ENCODE measurements around the gene RASGRF2.
"Not testable (repeated sequence)": the region's sequence is repeated elsewhere in the genome, so short reads cannot be mapped to it uniquely, and the experiment has no call there.

RASGRF2 gene

GRCh38 chr5:81250004-81250403 lies 289.8 kb downstream of the RASGRF2 start:
- H3K4me3 ChIP-seq (ENCODE audit: control insufficient read depth in 1 of 7, extremely low read depth in 1 of 7, insufficient read depth in 4 of 7, low read depth in 2 of 7, low read length in 6 of 7) = no peak overlapping the region
- H3K4me1 ChIP-seq (ENCODE audit: control extremely low read depth in 1 of 4, control insufficient read depth in 4 of 4, insufficient read depth in 4 of 4, low read length in 3 of 4) = no peaks in the 10 kb centered on the region
- H3K9me3 ChIP-seq (ENCODE audit: control extremely low read depth in 1 of 5, control insufficient read depth in 4 of 5, insufficient read depth in 2 of 5, low read depth in 1 of 5, low read length in 4 of 5) = peaks cover 0 to 5% (median 2%) of the 10 kb centered on the region in 5 experiments
- H3K27ac ChIP-seq (ENCODE audit: insufficient read depth in 1 of 2, low read depth in 1 of 2, low read length in 2 of 2, poor library complexity in 1 of 2, severe bottlenecking in 2 of 2) = no peak overlapping the region
- no CpG with 5 or more reads among the region's 1 CpG for WGBS (ENCODE audit: insufficient coverage)
- CTCF ChIA-PET = no interaction called here
- no peak for DNase-seq
- POLR2A ChIA-PET = no interaction called here
- H3K27me3 ChIP-seq (replicated peaks in 2 of 5; ENCODE audit: control insufficient read depth in 4 of 5, insufficient read depth in 5 of 5, low read length in 4 of 5) = no peaks in the 10 kb centered on the region
- H3K36me3 ChIP-seq (ENCODE audit: control insufficient read depth in 4 of 4, insufficient read depth in 4 of 4, low read length in 3 of 4) = peaks cover 0 to 10% (median 9%) of the 10 kb centered on the region in 4 experiments

- H3K4me3 ChIP-seq (ENCODE audit: control insufficient read depth in 1 of 7, extremely low read depth in 1 of 7, insufficient read depth in 4 of 7, low read depth in 2 of 7, low read length in 6 of 7) = no peak overlapping the region
- no peak for DNase-seq
- H3K27ac ChIP-seq (ENCODE audit: insufficient read depth in 1 of 2, low read depth in 1 of 2, low read length in 2 of 2, poor library complexity in 1 of 2, severe bottlenecking in 2 of 2) = no peak overlapping the region
- ChIA-PET CTCF (no interaction called here), POLR2A (no interaction called here)
- H3K27me3 ChIP-seq (replicated peaks in 2 of 5; ENCODE audit: control insufficient read depth in 4 of 5, insufficient read depth in 5 of 5, low read length in 4 of 5) = no peaks in the 10 kb centered on the region
- peaks cover 0 to 5% (median 2%) of the 10 kb centered on the region in 5 experiments for H3K9me3 ChIP-seq (ENCODE audit: control extremely low read depth in 1 of 5, control insufficient read depth in 4 of 5, insufficient read depth in 2 of 5, low read depth in 1 of 5, low read length in 4 of 5)
- no peaks in the 10 kb centered on the region for H3K4me1 ChIP-seq (ENCODE audit: control extremely low read depth in 1 of 4, control insufficient read depth in 4 of 4, insufficient read depth in 4 of 4, low read length in 3 of 4)
- H3K36me3 ChIP-seq (ENCODE audit: control insufficient read depth in 4 of 4, insufficient read depth in 4 of 4, low read length in 3 of 4) = peaks cover 0 to 12% (median 8%) of the 10 kb centered on the region in 4 experiments
- 96% methylated on average over 3 of the region's 5 CpGs for WGBS (ENCODE audit: insufficient coverage)
Measured at GRCh38 chr5:81251922-81252321, 291.8 kb downstream of the RASGRF2 start.

DNA sequence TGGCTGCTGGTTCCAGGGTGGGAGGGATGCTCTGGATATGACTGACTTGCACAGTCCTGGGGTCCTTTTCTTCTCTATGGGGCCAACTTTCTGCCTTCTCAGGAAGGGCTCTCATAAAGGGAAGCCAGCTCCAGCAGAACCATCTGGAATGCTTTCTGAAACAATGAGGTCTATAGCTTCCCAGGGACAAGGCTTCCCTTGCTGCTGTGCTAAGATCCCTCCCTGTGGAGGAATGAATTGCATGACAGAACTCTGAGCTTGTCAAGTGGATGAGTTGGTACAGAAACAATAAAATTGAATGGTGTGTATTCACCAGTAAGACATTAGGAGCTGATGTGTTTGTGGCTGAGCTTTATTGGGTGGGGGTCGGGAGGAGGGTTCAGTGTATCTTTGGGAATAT lies 292.7 kb downstream of the RASGRF2 start:
- Histone ChIP-seq H3K27me3 (replicated peaks in 2 of 5; ENCODE audit: control insufficient read depth in 4 of 5, insufficient read depth in 5 of 5, low read length in 4 of 5) (no peaks in the 10 kb centered on the region), H3K27ac (ENCODE audit: insufficient read depth in 1 of 2, low read depth in 1 of 2, low read length in 2 of 2, poor library complexity in 1 of 2, severe bottlenecking in 2 of 2) (no peak overlapping the region), H3K36me3 (ENCODE audit: control insufficient read depth in 4 of 4, insufficient read depth in 4 of 4, low read length in 3 of 4) (peaks cover 0 to 12% (median 8%) of the 10 kb centered on the region in 4 experiments), H3K9me3 (ENCODE audit: control extremely low read depth in 1 of 5, control insufficient read depth in 4 of 5, insufficient read depth in 2 of 5, low read depth in 1 of 5, low read length in 4 of 5) (peaks cover 0 to 5% (median 2%) of the 10 kb centered on the region in 5 experiments), H3K4me1 (ENCODE audit: control extremely low read depth in 1 of 4, control insufficient read depth in 4 of 4, insufficient read depth in 4 of 4, low read length in 3 of 4) (peaks cover 0 to 1% (median 0%) of the 10 kb centered on the region in 4 experiments), H3K4me3 (ENCODE audit: control insufficient read depth in 1 of 7, extremely low read depth in 1 of 7, insufficient read depth in 4 of 7, low read depth in 2 of 7, low read length in 6 of 7) (no peak overlapping the region)
- POLR2A ChIA-PET = no interaction called here
- DNase-seq = no peak
- no CpG with 5 or more reads among the region's 1 CpG for WGBS (ENCODE audit: insufficient coverage)
- CTCF ChIA-PET = no interaction called here

DNA sequence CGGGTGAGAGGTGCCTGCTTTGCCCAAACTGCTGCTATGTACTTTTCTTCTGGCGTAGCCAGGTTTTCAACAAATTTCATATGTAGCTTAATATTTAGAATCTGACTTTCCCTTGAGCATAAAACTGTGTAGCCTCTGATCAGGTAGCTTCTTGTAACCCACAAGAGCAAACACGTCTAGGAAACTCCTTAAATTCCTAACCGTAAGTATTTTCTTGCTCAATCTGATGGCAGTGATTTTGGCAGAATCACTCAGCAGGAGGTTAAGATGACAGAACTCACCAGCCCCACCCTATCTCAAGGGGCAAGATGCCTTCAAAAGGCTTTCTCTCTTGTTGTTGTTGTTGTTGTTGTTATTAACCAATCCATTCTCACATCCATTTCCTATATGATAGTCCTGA lies 293.7 kb downstream of the RASGRF2 start:
- no peak overlapping the region for H3K4me3 ChIP-seq (ENCODE audit: control insufficient read depth in 1 of 7, extremely low read depth in 1 of 7, insufficient read depth in 4 of 7, low read depth in 2 of 7, low read length in 6 of 7)
- no peak overlapping the region for H3K27ac ChIP-seq (ENCODE audit: insufficient read depth in 1 of 2, low read depth in 1 of 2, low read length in 2 of 2, poor library complexity in 1 of 2, severe bottlenecking in 2 of 2)
- H3K36me3 ChIP-seq (ENCODE audit: control insufficient read depth in 4 of 4, insufficient read depth in 4 of 4, low read length in 3 of 4) = peaks cover 0 to 12% (median 8%) of the 10 kb centered on the region in 4 experiments
- peaks cover 0 to 6% (median 2%) of the 10 kb centered on the region in 4 experiments for H3K4me1 ChIP-seq (ENCODE audit: control extremely low read depth in 1 of 4, control insufficient read depth in 4 of 4, insufficient read depth in 4 of 4, low read length in 3 of 4)
- ChIA-PET POLR2A (no interaction called here), CTCF (no interaction called here)
- H3K27me3 ChIP-seq (replicated peaks in 2 of 5; ENCODE audit: control insufficient read depth in 4 of 5, insufficient read depth in 5 of 5, low read length in 4 of 5) = no peaks in the 10 kb centered on the region
- 94% methylated on average over 4 of the region's 4 CpGs for WGBS (ENCODE audit: insufficient coverage)
- H3K9me3 ChIP-seq (ENCODE audit: control extremely low read depth in 1 of 5, control insufficient read depth in 4 of 5, insufficient read depth in 2 of 5, low read depth in 1 of 5, low read length in 4 of 5) = peaks cover 0 to 5% (median 2%) of the 10 kb centered on the region in 5 experiments
- no peak for DNase-seq

DNA sequence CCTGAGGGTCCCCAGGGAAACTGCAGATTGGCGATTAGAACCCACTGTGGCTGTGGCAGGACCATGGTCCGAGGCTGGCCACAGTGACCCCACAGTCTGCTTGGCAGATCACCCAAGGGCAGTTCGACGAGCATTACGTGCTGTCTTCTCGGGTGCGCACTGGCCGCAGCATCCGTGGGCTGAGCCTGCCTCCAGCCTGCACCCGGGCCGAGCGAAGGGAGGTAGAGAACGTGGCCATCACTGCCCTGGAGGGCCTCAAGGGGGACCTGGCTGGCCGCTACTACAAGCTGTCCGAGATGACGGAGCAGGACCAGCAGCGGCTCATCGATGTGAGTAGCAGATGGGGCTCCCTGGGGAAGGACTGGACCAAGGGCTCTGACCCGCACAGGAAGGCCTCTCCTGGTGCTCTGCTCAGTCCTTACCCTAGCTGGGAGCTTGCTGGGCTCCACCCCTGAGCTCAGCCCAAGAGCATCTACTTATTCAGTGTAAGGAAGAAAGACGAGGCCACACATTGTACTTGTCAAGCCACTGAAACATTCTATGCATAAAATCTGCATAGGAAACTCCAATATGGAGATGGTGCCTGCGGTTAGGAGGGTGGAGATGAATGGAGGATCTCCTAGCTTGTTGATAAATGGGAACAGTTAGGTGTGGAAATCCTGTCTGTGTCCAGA lies 294.9 kb downstream of the RASGRF2 start:
- no peak for DNase-seq
- CTCF ChIA-PET = interaction anchor here (1.1 kb wide), 1 partner anchor 62 kb away, joined by 3 read pairs; no protein-coding TSS in a partner anchor
- Histone ChIP-seq H3K36me3 (ENCODE audit: control insufficient read depth in 4 of 4, insufficient read depth in 4 of 4, low read length in 3 of 4) (peaks cover 0 to 12% (median 8%) of the 10 kb centered on the region in 4 experiments), H3K27ac (ENCODE audit: insufficient read depth in 1 of 2, low read depth in 1 of 2, low read length in 2 of 2, poor library complexity in 1 of 2, severe bottlenecking in 2 of 2) (no peak overlapping the region), H3K9me3 (ENCODE audit: control extremely low read depth in 1 of 5, control insufficient read depth in 4 of 5, insufficient read depth in 2 of 5, low read depth in 1 of 5, low read length in 4 of 5) (peaks cover 0 to 6% (median 2%) of the 10 kb centered on the region in 5 experiments), H3K27me3 (replicated peaks in 2 of 5; ENCODE audit: control insufficient read depth in 4 of 5, insufficient read depth in 5 of 5, low read length in 4 of 5) (no peaks in the 10 kb centered on the region), H3K4me3 (ENCODE audit: control insufficient read depth in 1 of 7, extremely low read depth in 1 of 7, insufficient read depth in 4 of 7, low read depth in 2 of 7, low read length in 6 of 7) (no peak overlapping the region), H3K4me1 (ENCODE audit: control extremely low read depth in 1 of 4, control insufficient read depth in 4 of 4, insufficient read depth in 4 of 4, low read length in 3 of 4) (peaks cover 0 to 6% (median 2%) of the 10 kb centered on the region in 4 experiments)
- WGBS (ENCODE audit: insufficient coverage) = 98% methylated on average over 19 of the region's 21 CpGs
- POLR2A ChIA-PET = no interaction called here

DNA sequence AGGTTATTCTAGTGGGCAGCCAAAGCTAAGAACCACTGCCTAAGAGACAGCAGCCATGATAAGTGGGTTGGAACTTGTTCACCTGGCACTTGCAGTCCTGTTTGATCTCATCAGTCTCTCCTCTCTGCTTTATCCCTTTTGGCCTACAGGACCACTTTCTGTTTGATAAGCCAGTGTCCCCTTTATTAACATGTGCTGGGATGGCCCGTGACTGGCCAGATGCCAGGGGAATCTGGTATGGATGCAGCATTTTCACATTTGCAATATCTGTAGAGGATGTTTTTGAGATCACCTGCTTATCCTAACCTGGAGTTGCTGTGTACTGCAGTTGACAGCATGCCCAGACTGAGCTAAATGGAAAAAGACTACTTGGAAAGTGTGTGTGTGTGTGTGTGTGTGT lies 296.6 kb downstream of the RASGRF2 start:
- Histone ChIP-seq H3K4me3 (ENCODE audit: control insufficient read depth in 1 of 7, extremely low read depth in 1 of 7, insufficient read depth in 4 of 7, low read depth in 2 of 7, low read length in 6 of 7) (no peak overlapping the region), H3K36me3 (ENCODE audit: control insufficient read depth in 4 of 4, insufficient read depth in 4 of 4, low read length in 3 of 4) (peaks cover 0 to 10% (median under 1%) of the 10 kb centered on the region in 4 experiments), H3K27me3 (replicated peaks in 2 of 5; ENCODE audit: control insufficient read depth in 4 of 5, insufficient read depth in 5 of 5, low read length in 4 of 5) (no peaks in the 10 kb centered on the region), H3K4me1 (ENCODE audit: control extremely low read depth in 1 of 4, control insufficient read depth in 4 of 4, insufficient read depth in 4 of 4, low read length in 3 of 4) (peaks cover 0 to 6% (median 2%) of the 10 kb centered on the region in 4 experiments), H3K9me3 (ENCODE audit: control extremely low read depth in 1 of 5, control insufficient read depth in 4 of 5, insufficient read depth in 2 of 5, low read depth in 1 of 5, low read length in 4 of 5) (peaks cover 0 to 3% (median 2%) of the 10 kb centered on the region in 5 experiments), H3K27ac (ENCODE audit: insufficient read depth in 1 of 2, low read depth in 1 of 2, low read length in 2 of 2, poor library complexity in 1 of 2, severe bottlenecking in 2 of 2) (no peak overlapping the region)
- POLR2A ChIA-PET = no interaction called here
- CTCF ChIA-PET = no interaction called here
- DNase-seq = no peak
- WGBS (ENCODE audit: insufficient coverage) = 100% methylated on average over 1 of the region's 1 CpG

- H3K27me3 ChIP-seq (replicated peaks in 2 of 5; ENCODE audit: control insufficient read depth in 4 of 5, insufficient read depth in 5 of 5, low read length in 4 of 5); H3K9me3 ChIP-seq (ENCODE audit: control extremely low read depth in 1 of 5, control insufficient read depth in 4 of 5, insufficient read depth in 2 of 5, low read depth in 1 of 5, low read length in 4 of 5); CTCF ChIA-PET; DNase-seq; POLR2A ChIA-PET; H3K4me3 ChIP-seq (ENCODE audit: control insufficient read depth in 1 of 7, extremely low read depth in 1 of 7, insufficient read depth in 4 of 7, low read depth in 2 of 7, low read length in 6 of 7); H3K4me1 ChIP-seq (ENCODE audit: control extremely low read depth in 1 of 4, control insufficient read depth in 4 of 4, insufficient read depth in 4 of 4, low read length in 3 of 4); H3K27ac ChIP-seq (ENCODE audit: insufficient read depth in 1 of 2, low read depth in 1 of 2, low read length in 2 of 2, poor library complexity in 1 of 2, severe bottlenecking in 2 of 2); H3K36me3 ChIP-seq (ENCODE audit: control insufficient read depth in 4 of 4, insufficient read depth in 4 of 4, low read length in 3 of 4): not testable (repeated sequence)
- WGBS (ENCODE audit: insufficient coverage) = 100% methylated on average over 1 of the region's 1 CpG
Measured at GRCh38 chr5:81262796-81263195, 302.6 kb downstream of the RASGRF2 start.
